HepG2 (cell line): ENCODE results near the gene BAIAP3.

ENCODE experiments used
- MYC ChIP-seq: sonication (generic); formaldehyde crosslinking; IDR thresholded peaks from 2 replicates; pipeline ENCODE4 v1.9.0; 2021; ENCODE audit warnings: missing genetic modification reagents, borderline replicate concordance
- ONECUT2 ChIP-seq: sonication (generic); formaldehyde crosslinking; IDR thresholded peaks from 2 replicates; pipeline ENCODE4 v1.4.0; 2020; ENCODE audit warnings: missing genetic modification reagents
- TARDBP ChIP-seq: sonication (generic); formaldehyde crosslinking; IDR thresholded peaks from 2 replicates; pipeline ENCODE4 v1.8.0; 2022; ENCODE audit warnings: mild to moderate bottlenecking, missing genetic modification reagents

- no peak for TF ChIP-seq ONECUT2 (CRISPR knock-in tag)
- no peak for TF ChIP-seq MYC (CRISPR knock-in tag)
- TF ChIP-seq TARDBP (CRISPR knock-in tag) = no peak
These were observed 14.5 kb downstream of the BAIAP3 start for GRCh38 chr16:1347962-1348361.
